Testis (tissue), 2 donors: ENCODE results near the gene CRACDL.

ENCODE experiments used
- CTCF ChIP-seq, 3 experiments: fragments of 450-650 bp in 2 of 3; fragments of 200-600 bp in 1 of 3; sonication (generic) in 1 of 3; IDR thresholded peaks; one replicate each; pipeline ENCODE4 v1.5.1; 2016 to 2019; ENCODE audit warnings: antibody characterized with exemption in 3 of 3, mild to moderate bottlenecking in 2 of 3, moderate library complexity in 1 of 3
- POLR2A ChIP-seq: fragments of 450-650 bp; IDR thresholded peaks from one replicate; pipeline ENCODE4 v1.6.1; 2017; ENCODE audit warnings: antibody characterized with exemption, mild to moderate bottlenecking, moderate library complexity

GRCh38 chr2:98775146-98775986 lies 160.7 kb downstream of the CRACDL start:
- TF ChIP-seq CTCF (IDR thresholded peaks at IDR 0.05): no peak
- no peak for TF ChIP-seq POLR2A
